DMS153 (cell line): Measurements from ENCODE around the gene VAC14.

Source experiments
- DNase-seq: peaks from one replicate; lab custom pipeline; 2025; lab: John Stamatoyannopoulos, UW

The VAC14 gene

GRCh38 chr16:70725024-70725911, 75.7 kb downstream of the VAC14 start:
- DNase-seq: no peak

- no peak for DNase-seq
These were observed 76.6 kb downstream of the VAC14 start for GRCh38 chr16:70724146-70725023.

DNA sequence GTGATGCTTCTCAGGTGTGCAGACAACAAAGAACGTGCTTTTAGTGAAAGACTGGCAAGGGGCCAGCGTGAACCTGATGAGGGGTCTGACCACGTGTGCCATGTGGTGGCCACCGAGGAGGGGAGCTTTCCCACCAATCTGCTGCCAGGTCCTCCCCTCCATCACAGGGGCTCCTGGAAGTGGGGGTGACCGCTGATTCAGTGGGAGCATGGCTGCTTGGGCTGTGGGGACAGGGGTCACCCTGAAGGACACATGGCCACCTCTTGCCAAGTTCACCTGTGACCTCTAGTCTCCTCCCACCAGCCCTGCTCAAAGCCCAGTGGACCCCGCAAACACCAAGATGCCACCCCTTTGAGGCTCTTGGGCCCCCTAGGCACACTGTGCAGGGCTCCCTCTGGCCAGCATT, 77.2 kb downstream of the VAC14 start:
- no peak for DNase-seq

- no peak for DNase-seq
These were observed 79.6 kb downstream of the VAC14 start for GRCh38 chr16:70721202-70721963.

GRCh38 chr16:70720425-70721201, 80.3 kb downstream of the VAC14 start:
- no peak for DNase-seq

DNA sequence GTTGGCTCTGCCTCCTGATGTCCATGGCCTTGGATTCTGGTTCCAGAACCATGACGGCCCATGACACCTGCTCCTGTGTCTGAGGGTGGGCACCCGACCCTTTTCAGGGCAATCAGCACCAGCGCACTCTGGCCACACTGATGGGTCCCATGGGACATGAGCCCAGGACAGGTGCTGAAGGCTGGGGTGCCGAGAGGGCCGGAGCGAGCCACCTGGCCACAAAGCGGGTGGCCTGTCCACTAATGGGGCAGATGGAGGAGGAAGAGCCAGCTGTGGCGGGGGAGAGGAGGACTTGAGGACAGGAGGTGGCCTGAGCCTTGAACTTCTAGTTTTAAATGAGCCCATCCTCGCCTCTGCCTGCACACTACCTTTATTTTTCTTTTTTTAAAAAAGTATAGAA, 83.9 kb downstream of the VAC14 start:
- no peak for DNase-seq

GRCh38 chr16:70715860-70716357, 85.0 kb downstream of the VAC14 start:
- no peak for DNase-seq

GRCh38 chr16:70715055-70715858, 85.7 kb downstream of the VAC14 start:
- DNase-seq: no peak

- DNase-seq: no peak
These were observed 86.3 kb downstream of the VAC14 start for GRCh38 chr16:70714581-70715054.

GRCh38 chr16:70713824-70714223, 87.1 kb downstream of the VAC14 start:
- DNase-seq: no peak

GRCh38 chr16:70713342-70713741, 87.6 kb downstream of the VAC14 start:
- DNase-seq: no peak

DNA sequence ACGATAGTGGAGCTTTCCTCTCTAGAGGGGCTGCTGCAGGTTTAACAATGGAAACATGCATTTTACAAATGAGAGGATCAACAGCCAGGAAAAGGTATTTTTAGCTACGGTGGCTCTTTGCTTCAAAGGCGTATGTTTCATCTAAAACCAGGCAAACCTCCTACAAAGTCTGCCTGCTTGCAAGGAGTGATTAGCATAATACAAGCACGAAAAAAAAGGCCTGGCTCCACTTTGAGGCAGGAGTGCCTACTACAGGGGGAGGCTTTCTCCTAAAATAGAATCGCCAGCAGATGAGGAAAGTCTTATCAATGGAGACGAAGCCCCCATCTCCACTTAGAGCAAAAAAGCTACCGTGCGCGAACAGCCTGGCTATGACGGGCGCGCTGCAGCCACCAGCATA, 88.0 kb downstream of the VAC14 start:
- DNase-seq: no peak

DNA sequence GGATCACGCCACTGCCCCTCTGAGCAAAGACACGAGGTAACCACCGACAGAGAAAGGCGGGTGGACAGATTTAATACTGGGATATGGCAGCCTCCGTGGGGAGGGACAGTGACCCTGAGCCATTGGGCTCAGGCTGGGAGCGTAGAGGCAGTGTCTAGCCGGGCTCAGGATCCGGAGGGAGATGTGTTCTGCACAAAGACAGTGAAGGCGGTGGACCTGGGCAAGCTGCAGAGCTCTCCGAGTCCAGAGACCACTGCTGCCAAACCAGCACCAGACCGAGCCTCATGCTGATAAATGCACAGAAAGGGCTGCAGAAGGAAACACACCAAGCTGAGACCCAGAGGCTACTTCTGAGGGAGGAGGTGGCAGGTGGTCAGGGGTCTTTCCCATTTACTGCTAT, 88.6 kb downstream of the VAC14 start:
- DNase-seq: no peak

DNA sequence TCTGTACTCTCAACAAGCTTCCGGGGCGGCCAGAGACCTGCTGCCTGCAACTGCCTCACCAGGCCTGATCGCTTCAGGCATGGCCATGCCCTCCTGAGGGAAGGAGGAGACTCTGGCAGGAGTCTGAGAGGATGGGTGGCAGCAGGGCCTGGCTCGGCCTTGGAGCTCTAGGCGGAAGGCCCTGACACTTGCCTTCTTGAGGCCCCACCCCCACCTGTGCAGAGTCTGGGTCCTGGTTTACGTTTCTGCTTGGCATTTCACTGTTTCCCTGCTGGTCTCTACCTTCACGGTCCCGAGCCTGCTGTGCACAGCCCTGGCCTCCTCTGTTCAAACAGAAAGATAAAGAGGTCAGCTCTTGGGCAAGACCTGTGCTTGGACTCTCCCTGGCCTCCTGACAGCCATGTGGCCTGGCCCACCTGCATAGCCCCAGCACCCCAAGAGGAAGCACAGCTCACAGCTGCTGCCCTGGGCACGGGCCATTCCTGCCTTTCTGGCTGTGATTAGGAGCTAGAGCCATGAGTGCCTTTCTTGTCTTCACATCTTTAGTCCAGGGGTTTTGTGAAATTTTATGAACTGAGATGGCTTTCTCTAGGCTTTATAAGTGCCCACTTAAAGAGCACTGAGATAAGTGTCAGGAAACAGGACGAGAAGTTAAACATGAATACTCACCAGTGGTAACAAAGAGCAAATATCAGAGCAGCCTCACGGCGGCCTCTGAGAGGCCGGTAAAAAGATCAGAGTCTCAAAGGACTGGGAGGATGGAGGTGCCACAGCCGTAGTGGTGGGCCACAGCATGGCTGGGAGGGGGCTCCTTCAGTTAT, 89.5 kb downstream of the VAC14 start:
- no peak for DNase-seq

DNA sequence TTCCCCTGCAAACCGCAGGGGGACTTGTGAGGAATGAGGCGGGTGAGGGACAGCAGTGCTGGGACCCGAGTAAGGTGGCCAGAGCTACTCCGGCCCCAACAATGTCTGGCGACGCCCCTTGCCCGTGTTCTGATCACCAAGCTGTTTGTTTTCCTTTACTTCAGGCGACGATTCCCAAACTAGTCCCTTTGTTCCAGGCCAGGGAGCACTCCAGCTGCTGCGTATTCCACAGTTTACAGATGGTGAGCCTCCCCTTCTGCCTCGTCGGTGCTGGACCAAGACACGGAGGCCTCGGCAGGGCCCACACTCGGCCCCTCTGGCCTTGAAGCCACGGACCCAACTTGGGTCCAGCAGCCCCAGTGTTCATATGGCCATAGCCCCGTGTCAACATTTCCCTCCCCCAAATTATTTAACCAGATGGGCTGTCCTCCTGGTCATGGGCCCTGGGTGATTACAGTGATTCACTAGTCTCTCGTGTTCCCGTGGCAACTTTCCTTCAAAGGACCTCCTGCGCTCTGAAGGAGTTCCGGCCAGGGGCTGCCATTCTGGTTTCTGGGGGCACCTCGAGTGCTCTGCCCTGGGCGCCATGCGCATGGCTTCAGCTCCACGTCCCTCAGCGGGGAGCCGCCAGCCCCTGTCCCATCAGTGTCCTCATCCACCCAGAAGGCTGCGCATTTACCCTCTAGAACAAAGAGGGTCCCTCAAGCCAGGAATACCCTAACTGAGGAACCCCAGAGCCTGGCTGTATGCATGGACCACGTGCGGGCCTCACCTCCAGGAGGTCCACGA, 90.3 kb downstream of the VAC14 start:
- no peak for DNase-seq

DNA sequence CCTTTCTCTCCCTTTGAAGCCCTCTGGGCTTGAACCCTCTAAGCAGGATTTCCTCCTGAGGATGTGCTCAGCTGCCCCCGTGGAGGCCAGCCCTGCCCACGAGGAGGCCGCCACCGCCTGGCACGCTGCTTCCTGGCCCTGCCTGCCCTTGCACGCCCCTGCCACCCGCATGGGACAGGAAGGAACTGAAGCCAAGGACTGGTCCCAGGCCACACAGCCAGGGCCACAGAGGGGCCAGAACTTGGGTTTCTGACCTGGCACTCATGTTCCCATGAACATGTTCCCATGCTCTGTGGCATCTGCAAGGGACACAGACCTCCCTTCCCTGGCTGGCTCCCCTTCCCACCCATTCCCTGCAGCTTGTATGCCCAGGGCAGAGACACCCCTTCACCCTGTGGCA, 91.0 kb downstream of the VAC14 start:
- DNase-seq: no peak

DNA sequence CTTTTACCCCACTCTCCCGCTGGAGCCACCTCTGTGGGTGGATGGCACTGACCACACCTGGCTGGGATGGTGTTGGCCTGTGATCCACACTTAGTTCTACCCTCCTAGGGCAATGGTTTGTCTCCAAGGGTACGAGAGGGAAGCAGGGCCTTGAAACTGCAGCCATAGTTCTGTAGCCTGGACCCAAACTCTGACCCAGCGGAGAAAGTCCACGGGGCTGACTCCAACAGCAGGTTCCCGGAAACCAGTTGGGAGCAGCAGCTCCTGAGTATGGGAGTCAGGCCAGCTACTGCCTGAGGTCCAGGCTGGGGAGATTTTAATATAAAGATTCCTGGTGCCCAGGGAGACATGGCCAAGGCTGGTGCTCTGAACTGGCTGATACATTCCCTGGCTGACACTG, 91.5 kb downstream of the VAC14 start:
- DNase-seq: no peak

- DNase-seq: no peak
These were observed 92.4 kb downstream of the VAC14 start for GRCh38 chr16:70708366-70709246.
